IPS DF 4.7 (cell line): ENCODE measurements around the gene KIAA0232.

Experiments used
- DNase-seq: peaks from one replicate; pipeline ENCODE4 v3.0.0-alpha.2; 2013; ENCODE audit warnings: low spot score; ENCODE audit errors: extremely low read depth

KIAA0232 gene

DNA sequence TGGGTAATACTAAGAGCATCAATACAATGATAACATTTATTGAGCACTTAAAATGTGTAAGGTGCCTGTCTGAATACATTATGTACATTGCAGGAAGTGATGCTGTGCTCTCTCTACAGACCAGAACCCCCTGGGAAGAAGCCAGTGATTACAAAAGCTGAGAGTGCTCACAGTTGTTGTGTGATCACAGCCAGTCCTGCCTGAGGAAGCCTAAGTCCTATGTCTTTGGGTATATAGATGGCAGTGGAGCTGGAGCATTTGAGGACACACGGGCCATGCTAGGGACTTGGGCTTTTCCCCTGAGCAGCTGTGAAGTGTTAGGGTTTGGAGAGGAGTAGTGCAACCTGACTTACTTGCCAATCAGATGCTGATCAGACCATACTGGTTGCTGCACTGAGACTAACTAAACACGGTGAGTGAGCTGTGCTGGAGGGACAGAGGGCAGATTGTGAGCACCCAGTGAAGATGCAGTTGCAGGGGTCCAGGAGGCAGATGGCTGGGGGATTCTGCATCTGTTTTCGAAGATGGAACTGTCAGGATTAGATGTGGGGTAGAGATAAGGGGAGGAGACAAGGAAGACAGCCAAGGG lies 66.3 kb downstream of the KIAA0232 start:
- no peak for DNase-seq

DNA sequence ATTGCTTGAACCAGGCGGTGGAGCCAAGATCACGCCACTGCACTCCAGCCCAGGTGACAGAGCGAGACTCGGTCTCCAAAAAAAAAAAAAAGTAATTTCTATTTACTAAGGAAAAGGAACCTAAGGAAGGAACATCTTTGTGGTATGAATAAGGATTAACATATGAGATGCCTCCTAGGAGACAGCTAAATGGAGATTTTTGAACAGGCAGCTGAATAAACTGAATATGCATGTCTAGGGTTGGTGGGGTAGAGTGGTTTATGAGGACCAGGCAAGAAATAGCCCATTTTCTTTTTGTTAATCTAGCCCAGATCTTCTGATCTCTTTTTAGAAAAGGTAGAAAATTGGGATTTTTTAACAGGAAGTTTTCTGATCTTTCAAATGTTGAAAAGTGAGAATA lies 67.2 kb downstream of the KIAA0232 start:
- DNase-seq = no peak

DNA sequence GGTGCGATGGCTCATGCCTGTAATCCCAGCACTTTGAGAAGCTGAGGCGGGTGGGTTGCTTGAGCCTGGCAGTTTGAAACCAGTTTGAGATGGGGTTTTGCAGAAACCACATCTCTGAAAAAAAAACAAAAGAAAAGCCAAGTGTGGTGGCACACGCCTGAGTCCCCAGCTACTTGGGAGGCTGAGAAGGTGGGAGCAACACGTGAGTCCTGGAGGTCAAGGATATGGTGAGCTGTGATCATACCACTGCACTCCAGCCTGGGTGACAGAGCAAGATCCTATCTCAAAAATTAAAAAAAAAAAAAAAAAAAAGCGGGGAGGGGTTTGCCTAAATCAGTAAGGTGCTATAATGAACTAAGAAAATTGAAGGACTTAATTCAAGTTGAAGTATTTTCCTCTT lies 68.9 kb downstream of the KIAA0232 start:
- no peak for DNase-seq

DNA sequence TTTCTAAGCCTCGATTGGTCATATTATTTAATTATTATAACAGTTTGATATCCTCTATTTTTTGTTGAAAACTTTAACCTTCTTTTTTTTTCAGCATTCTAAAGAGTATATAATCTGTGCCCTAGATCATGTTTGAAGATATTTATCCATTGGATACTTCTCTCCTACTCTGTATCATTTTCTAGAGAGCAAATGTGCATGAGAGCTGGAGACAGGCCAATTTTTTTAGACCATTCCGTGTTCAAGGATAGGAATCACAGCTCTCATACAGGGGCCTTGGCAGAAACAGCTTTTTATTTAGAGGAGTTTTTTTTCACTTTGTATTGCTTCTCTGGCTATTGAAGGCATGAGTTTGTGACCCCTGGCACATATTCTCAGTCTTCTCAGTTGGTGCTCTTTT lies 69.4 kb downstream of the KIAA0232 start:
- DNase-seq = no peak

DNA sequence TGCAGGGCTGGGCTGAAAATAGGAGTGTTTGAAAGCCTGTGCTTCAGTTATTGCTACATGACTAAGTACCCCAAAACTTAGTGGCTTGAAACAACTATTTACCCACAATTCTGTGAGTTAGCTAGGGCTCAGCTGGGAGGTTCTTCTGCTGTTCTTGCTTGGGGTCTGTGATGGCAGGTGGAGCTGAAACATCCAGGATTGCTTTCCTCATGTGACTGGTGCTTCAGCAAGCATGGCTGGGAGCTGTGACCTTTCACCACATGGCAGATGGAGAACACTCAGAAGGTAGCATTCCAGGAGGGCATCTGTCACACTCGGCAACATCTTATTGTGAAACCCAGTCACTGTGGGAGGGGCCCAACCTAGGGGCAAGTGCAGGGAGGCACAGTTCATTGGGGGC lies 70.1 kb downstream of the KIAA0232 start:
- no peak for DNase-seq

DNA sequence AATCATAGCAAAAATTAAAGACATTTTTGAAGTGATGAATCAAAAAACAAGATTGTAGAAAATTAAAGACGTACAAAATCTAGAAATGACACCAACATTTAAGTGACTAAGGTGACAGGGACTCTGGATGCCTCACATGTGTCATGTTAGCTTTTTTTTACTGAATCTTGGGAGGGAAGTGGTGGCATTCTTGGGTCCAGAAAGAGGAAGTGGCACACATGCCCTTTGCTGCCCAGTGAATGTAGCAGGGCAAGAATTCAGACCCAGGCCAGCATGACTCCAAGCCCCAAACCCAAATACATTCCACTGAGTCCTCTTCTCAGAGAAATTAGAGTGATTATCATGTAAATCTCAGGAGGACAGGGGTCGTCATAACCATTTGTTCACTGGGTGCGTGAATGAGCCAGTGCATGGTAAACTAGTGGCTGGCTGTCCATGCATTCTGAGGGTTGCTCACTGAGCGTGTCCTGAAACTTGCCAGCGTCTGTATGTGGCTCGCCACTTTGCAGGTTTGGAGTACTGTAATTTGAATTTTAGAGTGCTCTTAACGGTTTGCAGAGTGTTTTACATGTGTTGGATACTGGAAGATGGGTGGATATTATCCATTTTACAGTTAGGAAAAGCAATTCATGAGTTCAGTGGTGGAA lies 71.7 kb downstream of the KIAA0232 start:
- no peak for DNase-seq

DNA sequence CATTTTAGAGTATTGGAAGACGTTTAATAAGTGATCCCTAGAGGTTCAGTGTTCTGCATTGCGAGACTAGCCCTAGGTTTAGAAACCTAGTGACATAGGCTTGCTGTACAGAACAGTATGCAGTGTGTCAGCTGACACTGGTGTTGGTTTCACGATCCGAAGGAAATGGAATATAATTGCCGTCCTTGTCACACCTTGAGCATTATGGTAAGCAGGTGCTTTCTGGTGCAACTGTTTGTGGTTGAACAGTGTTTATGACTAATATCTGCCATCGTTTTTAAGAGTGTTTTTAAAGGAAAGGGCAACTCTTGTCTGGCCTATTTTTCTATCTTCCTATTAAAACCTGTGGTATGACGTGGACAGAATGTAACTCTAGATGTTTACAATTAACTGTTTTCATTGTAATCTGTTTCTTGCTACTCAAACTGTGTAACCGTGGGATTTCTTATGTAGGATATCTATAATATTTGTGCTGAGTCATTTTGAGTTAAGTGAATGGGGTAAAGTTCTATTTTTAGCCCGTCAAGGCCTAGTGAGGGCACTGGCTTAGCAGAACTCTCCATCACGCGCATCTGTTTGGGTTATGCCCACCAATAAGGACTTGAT lies 73.3 kb downstream of the KIAA0232 start:
- no peak for DNase-seq

DNA sequence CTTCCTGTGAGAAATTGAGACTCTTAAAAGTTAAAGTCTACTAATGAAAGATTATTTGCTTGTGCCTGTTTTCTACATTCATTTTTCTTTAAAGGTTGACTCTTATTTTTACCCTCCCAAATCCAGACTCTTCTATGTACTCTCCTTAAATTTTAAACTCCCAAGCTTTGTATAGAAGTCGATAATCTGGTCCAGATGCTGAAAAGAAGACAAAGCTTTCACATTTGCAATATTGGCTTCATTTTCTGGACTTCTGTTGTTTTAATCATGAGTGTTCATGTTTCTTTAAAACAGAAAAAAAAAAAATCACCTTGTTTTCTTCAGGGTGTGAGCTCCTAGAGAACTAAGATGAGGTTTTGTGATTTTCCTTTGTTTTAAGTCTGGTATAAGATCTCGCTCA lies 73.9 kb downstream of the KIAA0232 start:
- no peak for DNase-seq

DNA sequence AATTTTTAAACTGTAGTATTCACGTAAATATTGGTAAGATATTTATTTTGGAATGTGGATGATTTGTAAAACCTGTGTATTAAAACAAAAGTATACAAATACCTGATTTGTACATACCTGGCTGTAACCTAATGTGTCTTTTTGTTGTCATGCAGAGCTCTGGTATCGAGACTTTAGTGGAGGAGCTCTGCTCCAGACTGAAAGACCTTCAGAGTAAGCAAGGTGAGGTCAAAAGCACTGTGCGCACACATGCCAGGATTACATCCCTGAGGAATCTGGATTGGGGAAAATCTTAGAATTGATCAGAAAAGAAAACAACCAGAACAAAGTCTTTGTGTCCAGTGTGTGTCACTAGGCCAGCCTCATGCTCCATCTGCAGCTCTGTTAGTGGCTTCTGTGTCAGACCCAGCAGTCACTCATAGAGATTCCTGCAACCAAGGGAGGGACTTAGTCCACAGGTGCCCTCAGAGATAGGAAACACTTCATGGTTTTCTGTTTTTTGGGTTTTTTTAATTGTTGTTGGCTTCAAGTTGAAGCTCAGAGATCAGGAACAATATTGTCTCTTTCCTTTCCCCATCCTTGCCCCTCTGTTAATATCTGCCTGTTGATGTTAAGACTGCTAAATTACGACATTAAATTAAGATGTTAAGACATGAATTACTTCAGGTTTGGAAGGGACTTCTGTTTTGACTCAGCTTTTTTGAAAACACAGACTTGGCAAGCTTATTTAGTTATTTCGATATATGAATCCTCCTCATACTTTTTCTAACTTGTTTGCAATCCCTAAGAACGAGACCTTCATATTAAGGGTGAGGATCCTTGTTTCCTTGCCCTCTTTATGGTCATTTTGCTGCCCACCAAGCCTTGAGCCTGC lies 74.7 kb downstream of the KIAA0232 start:
- DNase-seq = no peak

DNA sequence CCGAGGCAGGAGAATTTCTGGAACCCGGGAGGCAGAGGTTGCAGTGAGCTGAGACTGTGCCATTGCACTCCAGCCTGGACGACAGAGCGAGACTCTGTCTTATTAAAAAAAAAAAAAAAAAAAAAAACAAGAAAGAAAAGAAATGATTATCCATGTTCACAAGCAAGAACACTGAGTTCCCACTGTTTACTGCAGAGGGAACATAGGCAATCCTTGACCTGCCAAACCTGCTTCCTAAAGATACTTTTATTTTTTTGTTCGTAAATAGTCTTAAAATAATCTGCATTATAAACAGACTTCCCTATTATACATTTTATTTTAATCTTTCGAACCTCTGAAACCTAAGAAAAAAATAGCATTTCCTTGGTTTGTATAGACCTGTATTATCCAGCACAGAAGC lies 76.5 kb downstream of the KIAA0232 start:
- no peak for DNase-seq

DNA sequence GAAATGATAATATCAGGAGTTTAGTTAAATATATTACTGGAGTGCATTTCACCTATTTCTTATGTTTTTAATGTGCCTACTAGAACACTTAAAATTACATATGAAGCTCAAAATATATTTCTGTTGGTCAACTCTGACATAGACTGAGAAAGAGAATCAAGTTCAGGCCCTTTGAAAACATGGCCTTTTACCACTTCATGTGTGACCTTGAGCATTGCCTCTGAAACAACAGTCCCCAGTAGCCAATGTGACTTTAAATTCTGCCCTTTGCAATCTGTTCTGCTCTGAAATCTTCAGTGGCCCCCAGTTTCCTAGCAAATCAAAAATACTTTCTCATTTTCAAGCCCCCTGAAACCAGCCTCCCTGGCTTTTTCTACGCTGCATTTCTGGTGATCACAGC lies 77.0 kb downstream of the KIAA0232 start:
- DNase-seq = no peak

DNA sequence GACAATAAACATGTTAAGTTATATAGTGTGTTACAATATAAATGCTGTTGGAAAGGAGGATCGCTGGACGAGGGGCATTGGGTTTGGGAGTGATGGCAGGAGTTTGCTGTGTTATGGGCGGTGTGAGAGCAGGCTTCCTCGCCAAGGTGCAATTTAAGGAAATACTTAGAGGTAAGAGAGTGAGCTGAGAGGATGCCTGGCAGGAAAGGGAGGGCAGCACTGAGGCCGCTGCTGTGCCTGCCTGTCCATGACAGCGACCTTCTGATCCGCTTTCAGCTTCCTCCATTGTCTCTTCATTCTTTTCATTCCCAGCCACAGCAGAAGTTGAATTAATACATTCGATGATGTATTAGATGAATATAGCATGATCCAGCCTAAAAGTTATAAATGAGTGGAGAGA lies 85.9 kb downstream of the KIAA0232 start:
- DNase-seq = no peak

DNA sequence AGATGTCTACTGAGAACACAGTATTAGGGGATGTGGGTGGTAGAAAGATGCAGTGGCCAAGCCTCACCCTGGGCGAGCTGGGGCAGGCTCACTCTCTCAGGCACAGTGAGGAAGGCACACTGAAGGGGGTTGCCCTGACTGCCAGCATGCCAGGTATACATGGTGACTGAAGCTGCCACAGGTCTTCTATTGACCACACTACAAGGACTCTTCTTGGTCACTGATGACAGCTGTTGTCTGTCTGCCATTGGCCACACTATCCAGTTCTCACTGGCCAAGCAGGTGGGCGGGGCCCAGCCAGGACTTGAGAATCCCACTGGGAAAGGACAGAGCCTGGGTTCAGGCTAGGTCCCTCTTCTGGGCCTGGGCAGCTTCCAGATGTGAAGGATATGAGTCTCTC lies 87.4 kb downstream of the KIAA0232 start:
- DNase-seq = no peak

DNA sequence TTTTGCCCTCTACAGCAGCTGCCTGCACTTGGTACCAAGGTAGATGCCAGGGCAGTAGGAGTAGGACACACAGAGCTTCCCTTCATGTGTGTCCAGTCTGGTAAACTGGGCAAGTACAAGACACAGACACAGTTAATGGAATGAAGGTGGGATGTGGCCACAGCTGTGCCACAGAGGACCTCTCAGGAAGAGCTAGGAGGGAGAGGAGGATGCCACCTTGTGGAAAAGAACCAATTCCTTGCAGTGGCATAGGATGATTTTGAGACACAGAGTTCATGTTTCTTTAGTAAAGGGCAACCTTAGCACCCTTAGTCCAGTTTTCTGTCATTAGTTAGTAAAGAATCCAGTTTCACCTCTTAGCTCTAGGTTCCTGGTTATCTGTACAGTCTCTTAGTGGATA lies 90.8 kb downstream of the KIAA0232 start:
- no peak for DNase-seq

DNA sequence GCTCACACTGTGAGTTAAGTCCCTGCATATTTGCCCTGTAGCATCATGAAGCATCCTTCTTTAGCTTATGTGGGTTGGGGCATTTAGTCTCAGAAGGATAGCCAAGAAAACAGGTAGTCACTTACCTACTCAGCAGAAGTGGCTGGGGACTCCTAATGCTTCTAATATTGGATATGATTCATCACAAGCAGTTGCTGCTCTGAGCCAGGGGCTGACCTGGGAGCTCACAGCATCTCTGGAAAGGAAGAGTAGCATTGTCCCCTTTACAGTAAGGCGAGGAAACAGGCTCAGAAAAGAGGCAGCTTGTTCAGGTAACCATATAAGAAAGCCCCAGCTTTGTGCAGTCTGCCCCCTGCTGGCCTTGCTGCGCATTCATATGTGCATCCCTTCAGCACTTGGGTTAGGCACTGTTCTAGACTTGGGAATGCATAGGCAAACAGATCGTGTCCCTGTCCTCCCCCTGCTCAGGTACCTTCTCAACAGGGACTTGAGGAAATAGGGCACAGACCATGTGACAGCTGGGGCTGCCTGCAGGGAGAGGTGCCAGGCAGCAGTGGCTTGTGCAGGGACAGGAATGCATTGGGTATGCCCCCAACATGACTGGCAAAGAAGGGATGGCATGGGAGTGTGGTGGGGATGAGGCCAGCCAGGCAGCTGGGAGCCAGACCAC lies 91.4 kb downstream of the KIAA0232 start:
- DNase-seq = peak; percentile 38

DNA sequence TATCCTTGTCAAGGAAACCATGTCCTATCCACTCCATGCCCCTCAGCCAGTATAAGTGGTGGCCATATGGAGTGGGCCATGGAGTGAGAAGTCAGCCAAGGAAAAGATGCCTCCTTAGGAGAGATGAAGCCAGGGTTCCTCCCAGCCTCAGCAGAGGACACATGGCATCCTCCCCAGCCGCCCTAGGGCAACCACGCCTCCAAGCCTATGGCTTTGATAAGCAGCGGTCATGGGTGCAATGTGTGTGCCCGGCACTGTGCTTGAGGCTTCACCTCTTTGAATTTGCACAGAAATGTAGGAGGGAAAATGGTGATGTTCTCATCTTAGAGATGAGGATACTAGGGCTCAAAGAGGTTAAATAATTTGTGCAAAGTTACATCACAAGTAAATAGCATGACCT lies 92.5 kb downstream of the KIAA0232 start:
- DNase-seq = no peak

DNA sequence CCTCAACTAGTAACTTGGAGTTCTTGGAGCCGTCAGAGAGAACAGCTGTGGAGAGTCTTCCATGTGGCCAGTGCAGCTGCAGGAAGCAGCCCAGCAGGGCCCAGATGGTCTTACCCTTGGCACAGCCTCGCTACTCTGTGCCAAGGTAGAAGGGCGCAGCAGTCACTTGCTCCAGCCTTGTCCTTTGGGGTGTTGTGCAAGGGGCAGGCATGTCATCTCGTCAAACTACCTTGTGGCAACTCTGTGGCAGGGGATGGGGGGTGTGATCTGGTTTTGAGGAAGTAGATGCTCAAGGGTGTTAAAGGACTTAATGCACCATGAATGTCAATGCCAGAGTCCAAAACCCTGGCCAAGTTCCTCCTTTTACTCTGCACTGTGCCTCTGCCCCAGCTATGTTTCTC lies 92.9 kb downstream of the KIAA0232 start:
- no peak for DNase-seq

DNA sequence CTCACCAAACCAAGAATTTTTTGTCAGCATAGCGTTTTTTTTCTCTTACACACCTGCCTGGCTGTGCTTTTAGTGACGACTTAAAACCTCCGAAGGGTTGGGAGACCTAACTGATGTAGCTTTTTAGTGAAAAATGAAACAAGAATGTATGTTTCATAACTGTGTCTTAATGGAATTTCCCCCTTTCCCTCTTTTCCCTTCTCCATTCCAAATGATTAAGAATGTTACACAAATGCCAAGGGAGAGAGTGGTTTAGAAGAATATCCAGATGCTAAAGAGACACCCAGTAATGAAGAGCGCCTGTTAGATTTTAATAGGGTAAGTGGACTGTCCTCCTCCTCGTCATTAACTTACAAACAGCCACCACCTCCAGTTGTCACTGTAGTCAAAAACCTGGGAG lies 93.9 kb downstream of the KIAA0232 start:
- DNase-seq = no peak

DNA sequence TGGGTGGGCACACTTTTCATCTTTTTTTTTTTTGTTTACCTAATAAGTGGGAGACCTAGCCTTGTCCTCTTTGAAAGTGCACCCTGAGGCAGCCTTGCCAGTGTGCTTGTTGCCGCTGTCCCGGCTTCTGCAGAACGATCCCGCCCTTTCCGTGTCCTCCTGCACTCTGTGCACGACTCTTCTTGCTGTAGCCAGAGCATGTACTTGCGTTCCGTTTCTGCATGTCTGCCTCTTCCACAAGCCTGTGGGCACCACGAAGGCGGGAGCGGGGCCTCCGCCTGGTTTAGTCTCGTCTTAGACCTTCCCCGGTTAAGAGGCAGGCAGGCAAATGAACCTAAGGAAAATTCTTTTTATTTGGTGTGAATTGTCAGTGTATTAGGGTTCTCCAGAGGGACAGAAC lies 94.5 kb downstream of the KIAA0232 start:
- DNase-seq = no peak

DNA sequence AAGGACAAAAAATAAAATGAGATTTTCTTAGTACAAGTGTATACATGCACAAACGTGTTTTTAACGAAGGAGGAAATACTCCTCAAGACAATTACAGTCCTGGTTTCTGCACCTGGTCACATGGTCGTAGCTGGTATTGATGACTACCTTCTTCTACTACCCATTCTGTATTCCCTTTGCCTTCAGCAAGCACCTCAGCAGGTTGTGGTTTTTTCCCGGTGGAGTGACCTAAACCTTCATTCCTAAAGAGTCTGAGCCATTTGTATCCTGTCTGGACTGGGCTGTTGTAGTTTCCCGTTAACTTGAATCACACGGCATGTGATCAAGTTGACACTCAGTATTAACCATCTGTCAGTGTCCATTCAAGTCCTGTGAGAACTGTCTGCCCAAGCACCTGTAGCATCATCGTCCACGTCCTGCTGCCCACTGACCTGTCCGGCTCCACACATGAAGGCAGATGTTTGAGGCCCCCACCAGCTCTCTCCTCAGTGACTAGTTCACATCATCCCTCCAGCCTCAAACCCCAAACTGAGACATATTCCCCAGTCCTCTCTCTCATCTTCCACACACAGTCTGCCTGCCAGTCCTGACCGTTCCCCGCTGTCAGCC lies 96.0 kb downstream of the KIAA0232 start:
- DNase-seq = no peak

DNA sequence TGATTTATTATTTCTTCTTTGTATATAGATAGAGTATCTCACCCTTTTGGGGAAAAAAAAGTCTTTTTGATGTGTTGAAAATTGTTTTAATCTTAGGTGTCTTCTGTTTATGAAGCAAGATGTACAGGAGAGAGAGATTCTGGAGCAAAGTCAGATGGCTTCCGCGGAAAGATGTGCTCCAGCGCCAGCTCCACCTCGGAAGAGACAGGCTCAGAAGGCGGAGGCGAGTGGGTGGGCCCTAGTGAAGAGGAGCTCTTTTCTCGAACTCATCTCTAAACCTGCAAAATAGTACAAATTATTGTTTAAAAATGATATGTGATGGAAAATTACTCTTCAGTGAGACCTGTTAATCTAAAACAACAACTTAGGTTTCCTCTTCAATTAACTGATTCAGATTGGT lies 98.2 kb downstream of the KIAA0232 start:
- no peak for DNase-seq
